ENCODE measurements around the gene C2orf68. TPM values are rescaled to one million over a fixed set of nuclear protein-coding genes. Genes with fewer than 3 reads are reported as not detected.

C2orf68 gene
- total and polyA plus RNA-seq, 2 of the 13 experiments (the other 11 are each of a cell fraction or from before 2014, with no cell fraction given): 47.1 to 77.4 TPM

DNA sequence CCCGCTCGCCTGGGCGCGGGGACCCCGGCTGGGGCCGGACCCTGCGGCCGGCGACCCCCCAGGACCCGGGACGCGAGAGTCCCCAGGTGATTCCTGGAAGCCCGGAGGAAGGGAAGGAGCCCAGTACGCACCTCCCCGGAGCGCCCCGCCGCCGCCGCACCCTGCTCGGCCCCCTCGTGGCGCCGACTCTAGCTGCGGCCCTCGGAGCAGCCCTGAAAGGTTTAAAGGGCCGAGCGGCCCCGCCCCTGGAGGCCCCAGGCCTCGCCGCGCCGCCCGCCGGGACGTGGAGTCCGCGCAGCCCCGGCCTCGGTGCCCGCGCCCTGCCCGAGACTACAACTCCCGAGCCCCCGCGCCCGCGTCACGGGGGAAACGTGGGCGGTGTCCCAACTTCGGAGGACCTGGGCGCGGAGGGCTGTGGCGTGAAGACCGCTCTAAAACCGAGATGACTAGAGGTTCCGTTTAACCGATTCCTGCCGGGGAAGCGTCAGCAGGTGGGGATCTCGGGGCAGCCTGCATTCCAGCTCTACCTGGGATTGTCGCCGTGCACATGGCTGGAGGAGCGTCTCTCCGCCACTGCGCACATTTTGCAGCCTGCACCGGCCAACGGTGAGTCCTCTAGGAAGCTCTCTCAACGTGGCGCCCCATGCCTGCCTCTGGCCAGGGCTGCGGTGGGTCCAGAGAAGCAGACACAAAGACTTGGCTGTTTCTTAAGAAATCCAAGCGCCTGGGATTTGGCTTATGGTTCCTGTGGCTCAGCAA lies 9.2 kb downstream of the C2orf68 start, which contains the start of gene TMEM150A (continued):
- TF ChIP-seq, protein P1, sequence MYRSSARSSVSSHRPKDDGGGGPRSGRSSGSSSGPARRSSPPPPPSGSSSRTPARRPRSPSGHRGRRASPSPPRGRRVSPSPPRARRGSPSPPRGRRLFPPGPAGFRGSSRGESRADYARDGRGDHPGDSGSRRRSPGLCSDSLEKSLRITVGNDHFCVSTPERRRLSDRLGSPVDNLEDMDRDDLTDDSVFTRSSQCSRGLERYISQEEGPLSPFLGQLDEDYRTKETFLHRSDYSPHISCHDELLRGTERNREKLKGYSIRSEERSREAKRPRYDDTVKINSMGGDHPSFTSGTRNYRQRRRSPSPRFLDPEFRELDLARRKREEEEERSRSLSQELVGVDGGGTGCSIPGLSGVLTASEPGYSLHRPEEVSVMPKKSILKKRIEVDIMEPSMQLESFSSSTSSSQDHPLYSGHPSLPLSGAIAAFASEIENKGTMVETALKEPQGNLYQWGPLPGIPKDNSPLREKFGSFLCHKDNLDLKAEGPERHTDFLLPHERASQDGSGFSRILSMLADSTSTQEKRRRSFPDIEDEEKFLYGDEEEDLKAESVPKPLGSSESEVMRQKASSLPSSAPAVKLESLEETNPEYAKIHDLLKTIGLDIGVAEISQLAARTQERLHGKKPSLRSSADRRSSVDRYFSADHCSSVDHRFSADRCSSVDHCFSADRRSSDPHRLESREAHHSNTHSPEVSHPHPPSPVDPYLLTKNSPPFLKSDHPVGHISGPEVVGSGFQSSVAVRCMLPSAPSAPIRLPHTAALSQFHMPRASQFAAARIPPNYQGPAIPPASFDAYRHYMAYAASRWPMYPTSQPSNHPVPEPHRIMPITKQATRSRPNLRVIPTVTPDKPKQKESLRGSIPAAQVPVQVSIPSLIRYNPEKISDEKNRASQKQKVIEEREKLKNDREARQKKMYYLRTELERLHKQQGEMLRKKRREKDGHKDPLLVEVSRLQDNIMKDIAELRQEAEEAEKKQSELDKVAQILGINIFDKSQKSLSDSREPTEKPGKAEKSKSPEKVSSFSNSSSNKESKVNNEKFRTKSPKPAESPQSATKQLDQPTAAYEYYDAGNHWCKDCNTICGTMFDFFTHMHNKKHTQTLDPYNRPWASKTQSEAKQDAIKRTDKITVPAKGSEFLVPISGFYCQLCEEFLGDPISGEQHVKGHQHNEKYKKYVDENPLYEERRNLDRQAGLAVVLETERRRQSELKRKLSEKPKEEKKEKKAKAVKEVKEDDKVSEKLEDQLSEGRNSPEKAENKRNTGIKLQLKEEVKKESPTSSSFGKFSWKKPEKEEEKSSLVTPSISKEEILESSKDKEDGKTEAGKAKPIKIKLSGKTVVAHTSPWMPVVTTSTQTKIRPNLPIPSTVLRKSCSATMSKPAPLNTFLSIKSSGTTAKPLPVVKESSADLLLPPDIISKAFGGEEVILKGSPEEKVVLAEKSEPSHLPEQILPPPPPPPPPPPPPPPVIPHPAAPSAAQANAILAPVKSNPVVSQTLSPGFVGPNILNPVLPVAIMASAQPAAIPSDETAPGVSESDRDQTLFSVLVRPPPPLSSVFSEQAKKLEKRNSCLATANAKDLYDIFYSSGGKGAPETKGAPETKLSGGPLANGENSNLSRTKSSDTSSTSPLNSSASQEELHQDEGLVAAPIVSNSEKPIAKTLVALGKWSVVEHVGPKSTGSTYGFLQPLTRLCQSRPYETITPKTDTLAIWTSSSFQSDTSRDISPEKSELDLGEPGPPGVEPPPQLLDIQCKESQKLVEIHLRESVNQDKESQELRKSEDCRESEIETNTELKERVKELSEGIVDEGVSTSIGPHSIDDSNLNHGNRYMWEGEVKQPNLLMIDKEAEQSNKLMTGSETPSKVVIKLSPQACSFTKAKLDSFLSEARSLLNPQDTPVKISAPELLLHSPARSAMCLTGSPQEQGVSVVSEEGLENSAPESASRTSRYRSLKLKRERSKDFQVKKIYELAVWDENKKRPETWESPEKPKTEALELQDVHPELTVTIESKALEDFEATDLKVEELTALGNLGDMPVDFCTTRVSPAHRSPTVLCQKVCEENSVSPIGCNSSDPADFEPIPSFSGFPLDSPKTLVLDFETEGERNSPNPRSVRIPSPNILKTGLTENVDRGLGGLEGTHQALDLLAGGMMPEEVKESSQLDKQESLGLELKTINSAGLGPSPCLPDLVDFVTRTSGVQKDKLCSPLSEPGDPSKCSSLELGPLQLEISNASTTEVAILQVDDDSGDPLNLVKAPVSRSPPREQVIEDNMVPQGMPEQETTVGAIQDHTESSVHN (CRISPR knock-in tag; IDR thresholded peaks at IDR 0.05): no peak
- TF ChIP-seq ONECUT2 (CRISPR knock-in tag; IDR thresholded peaks at IDR 0.05) (no peak), ERF (CRISPR knock-in tag; IDR thresholded peaks at IDR 0.05) (peak; percentile 40), U2AF1 (optimal IDR thresholded peaks at IDR 0.05; ENCODE audit: low read depth, low read length) (no peak), ZSCAN22 (CRISPR knock-in tag; IDR thresholded peaks at IDR 0.05) (no peak), PITX1 (CRISPR knock-in tag; IDR thresholded peaks at IDR 0.05) (peak; percentile 55), ZNF292 (CRISPR knock-in tag; IDR thresholded peaks at IDR 0.05; ENCODE audit: borderline replicate concordance, low read depth) (no peak; the same call in 1 of the 2 replicates), KMT2B (CRISPR knock-in tag; IDR thresholded peaks at IDR 0.05) (0 out of 2 replicates have a peak, but pooled peaks have one; percentile 10), MATR3 (CRISPR knock-in tag; IDR thresholded peaks at IDR 0.05) (no peak), ZSCAN20 (CRISPR knock-in tag; IDR thresholded peaks at IDR 0.05; ENCODE audit: borderline replicate concordance) (peak; percentile 81; the same call in 1 of the 2 replicates), HOXA5 (CRISPR knock-in tag; IDR thresholded peaks at IDR 0.05) (peak; percentile 10; the same call in 1 of the 2 replicates), NBN (conservative IDR thresholded peaks at IDR 0.05) (no peak), NFYC (CRISPR knock-in tag; IDR thresholded peaks at IDR 0.05) (no peak)
- TF ChIP-seq, protein P2, sequence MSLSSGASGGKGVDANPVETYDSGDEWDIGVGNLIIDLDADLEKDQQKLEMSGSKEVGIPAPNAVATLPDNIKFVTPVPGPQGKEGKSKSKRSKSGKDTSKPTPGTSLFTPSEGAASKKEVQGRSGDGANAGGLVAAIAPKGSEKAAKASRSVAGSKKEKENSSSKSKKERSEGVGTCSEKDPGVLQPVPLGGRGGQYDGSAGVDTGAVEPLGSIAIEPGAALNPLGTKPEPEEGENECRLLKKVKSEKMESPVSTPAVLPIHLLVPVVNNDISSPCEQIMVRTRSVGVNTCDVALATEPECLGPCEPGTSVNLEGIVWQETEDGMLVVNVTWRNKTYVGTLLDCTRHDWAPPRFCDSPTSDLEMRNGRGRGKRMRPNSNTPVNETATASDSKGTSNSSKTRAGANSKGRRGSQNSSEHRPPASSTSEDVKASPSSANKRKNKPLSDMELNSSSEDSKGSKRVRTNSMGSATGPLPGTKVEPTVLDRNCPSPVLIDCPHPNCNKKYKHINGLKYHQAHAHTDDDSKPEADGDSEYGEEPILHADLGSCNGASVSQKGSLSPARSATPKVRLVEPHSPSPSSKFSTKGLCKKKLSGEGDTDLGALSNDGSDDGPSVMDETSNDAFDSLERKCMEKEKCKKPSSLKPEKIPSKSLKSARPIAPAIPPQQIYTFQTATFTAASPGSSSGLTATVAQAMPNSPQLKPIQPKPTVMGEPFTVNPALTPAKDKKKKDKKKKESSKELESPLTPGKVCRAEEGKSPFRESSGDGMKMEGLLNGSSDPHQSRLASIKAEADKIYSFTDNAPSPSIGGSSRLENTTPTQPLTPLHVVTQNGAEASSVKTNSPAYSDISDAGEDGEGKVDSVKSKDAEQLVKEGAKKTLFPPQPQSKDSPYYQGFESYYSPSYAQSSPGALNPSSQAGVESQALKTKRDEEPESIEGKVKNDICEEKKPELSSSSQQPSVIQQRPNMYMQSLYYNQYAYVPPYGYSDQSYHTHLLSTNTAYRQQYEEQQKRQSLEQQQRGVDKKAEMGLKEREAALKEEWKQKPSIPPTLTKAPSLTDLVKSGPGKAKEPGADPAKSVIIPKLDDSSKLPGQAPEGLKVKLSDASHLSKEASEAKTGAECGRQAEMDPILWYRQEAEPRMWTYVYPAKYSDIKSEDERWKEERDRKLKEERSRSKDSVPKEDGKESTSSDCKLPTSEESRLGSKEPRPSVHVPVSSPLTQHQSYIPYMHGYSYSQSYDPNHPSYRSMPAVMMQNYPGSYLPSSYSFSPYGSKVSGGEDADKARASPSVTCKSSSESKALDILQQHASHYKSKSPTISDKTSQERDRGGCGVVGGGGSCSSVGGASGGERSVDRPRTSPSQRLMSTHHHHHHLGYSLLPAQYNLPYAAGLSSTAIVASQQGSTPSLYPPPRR (CRISPR knock-in tag; IDR thresholded peaks at IDR 0.05; ENCODE audit: borderline replicate concordance): no peak; the same call in 1 of the 2 replicates
- TF ChIP-seq, protein P3, sequence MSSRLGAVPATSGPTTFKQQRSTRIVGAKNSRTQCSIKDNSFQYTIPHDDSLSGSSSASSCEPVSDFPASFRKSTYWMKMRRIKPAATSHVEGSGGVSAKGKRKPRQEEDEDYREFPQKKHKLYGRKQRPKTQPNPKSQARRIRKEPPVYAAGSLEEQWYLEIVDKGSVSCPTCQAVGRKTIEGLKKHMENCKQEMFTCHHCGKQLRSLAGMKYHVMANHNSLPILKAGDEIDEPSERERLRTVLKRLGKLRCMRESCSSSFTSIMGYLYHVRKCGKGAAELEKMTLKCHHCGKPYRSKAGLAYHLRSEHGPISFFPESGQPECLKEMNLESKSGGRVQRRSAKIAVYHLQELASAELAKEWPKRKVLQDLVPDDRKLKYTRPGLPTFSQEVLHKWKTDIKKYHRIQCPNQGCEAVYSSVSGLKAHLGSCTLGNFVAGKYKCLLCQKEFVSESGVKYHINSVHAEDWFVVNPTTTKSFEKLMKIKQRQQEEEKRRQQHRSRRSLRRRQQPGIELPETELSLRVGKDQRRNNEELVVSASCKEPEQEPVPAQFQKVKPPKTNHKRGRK (CRISPR knock-in tag; IDR thresholded peaks at IDR 0.05): no peak
